Mucosa of rectum (tissue), 2 donors: ENCODE data around the gene CCDC175.

Experiments used
- H3K27ac ChIP-seq, 2 donors: one replicate each; pipeline ENCODE4 v1.7.0; 2013; ENCODE audit warnings: inconsistent platforms in 2 of 2, low read depth in 2 of 2, low read length in 2 of 2
- H3K27me3 ChIP-seq, 2 donors: one replicate each; pipeline ENCODE4 v1.7.0; 2013; ENCODE audit warnings: low read length in 2 of 2; ENCODE audit not compliant: control insufficient read depth in 2 of 2, insufficient read depth in 2 of 2
- H3K36me3 ChIP-seq, 2 donors: one replicate each; pipeline ENCODE4 v1.7.0; 2013; ENCODE audit warnings: low read length in 2 of 2; ENCODE audit not compliant: control insufficient read depth in 2 of 2, insufficient read depth in 2 of 2
- H3K4me1 ChIP-seq, 2 donors: one replicate each; pipeline ENCODE4 v1.7.0; 2013; ENCODE audit warnings: low read length in 2 of 2, mild to moderate bottlenecking in 1 of 2; ENCODE audit not compliant: control insufficient read depth in 2 of 2, insufficient read depth in 2 of 2
- H3K4me3 ChIP-seq, 2 donors: one replicate each; pipeline ENCODE4 v1.7.0; 2013; ENCODE audit warnings: low read length in 2 of 2
- H3K9ac ChIP-seq, 2 donors: one replicate each; pipeline ENCODE4 v1.7.0; 2013; ENCODE audit warnings: low read length in 2 of 2, low read depth in 1 of 2, mild to moderate bottlenecking in 1 of 2
- H3K9me3 ChIP-seq, 2 donors: one replicate each; pipeline ENCODE4 v1.7.0; 2013; ENCODE audit warnings: low read length in 2 of 2; ENCODE audit not compliant: control insufficient read depth in 2 of 2
- donor health status: healthy.
- donor health status: Normal muscosa, but diverticular disease.

The CCDC175 gene

GRCh38 chr14:59484639-59485175 is 91.9 kb downstream of the CCDC175 start:
- peaks cover 25% of the 10 kb centered on the region in 2 donors for H3K4me1 ChIP-seq
- no peaks in the 10 kb centered on the region for H3K27me3 ChIP-seq
- H3K36me3 ChIP-seq, result peaks cover 7 to 8% of the 10 kb centered on the region in 2 donors
- H3K27ac ChIP-seq, result peak overlapping the region; percentile 85 to 89
- H3K9me3 ChIP-seq, result no peaks in the 10 kb centered on the region
- peak overlapping the region; percentile 94 to 98 for H3K4me3 ChIP-seq
- H3K9ac ChIP-seq, result peak overlapping the region; percentile 87 to 91

GRCh38 chr14:59483819-59484638 is 92.6 kb downstream of the CCDC175 start, which contains the start of the genes JKAMP and L3HYPDH:
JKAMP (plus strand) TSS chr14:59484517; CDS start chr14:59484590, 73 bp downstream.
L3HYPDH (minus strand) TSS chr14:59484408; CDS start chr14:59484316, 92 bp downstream.
- Histone ChIP-seq H3K9ac (peak within 1 kb of the TSS; percentile 87 to 91), H3K4me3 (peak within 1 kb of the TSS; percentile 94 to 98), H3K36me3 (peaks cover under 1 to 6% of the 10 kb centered on the region in 2 donors), H3K27ac (peak within 1 kb of the TSS; percentile 85 to 89), H3K27me3 (no peaks in the 10 kb centered on the region), H3K4me1 (peaks cover 25% of the 10 kb centered on the region in 2 donors), H3K9me3 (no peaks in the 10 kb centered on the region)

DNA sequence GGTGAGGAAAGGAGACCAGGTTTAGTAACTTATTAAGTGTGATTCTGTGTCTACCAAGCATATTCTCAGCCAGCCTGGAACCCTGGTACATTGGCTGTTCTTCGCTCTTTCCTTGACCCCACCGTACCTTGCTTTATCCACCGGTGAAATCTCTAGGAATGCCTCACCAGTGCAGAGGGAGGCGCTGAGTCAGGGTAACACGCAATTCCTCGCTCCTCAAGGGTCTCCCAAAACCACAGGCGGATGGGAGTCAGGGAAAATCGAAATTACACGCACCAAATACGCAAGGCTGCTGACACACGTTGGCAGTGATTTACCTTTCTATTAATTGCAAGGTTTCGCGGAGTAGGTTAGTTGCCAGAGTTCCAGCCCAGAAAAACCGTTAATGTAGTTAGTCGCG is 93.2 kb downstream of the CCDC175 start:
- H3K4me1 ChIP-seq, result peaks cover 25% of the 10 kb centered on the region in 2 donors
- H3K4me3 ChIP-seq, result peak overlapping the region; percentile 94 to 98
- no peaks in the 10 kb centered on the region for H3K9me3 ChIP-seq
- H3K27ac ChIP-seq, result peak overlapping the region; percentile 85 to 89
- peaks cover under 1 to 2% of the 10 kb centered on the region in 2 donors for H3K36me3 ChIP-seq
- H3K9ac ChIP-seq, result peak overlapping the region; percentile 87 to 91
- no peaks in the 10 kb centered on the region for H3K27me3 ChIP-seq

DNA sequence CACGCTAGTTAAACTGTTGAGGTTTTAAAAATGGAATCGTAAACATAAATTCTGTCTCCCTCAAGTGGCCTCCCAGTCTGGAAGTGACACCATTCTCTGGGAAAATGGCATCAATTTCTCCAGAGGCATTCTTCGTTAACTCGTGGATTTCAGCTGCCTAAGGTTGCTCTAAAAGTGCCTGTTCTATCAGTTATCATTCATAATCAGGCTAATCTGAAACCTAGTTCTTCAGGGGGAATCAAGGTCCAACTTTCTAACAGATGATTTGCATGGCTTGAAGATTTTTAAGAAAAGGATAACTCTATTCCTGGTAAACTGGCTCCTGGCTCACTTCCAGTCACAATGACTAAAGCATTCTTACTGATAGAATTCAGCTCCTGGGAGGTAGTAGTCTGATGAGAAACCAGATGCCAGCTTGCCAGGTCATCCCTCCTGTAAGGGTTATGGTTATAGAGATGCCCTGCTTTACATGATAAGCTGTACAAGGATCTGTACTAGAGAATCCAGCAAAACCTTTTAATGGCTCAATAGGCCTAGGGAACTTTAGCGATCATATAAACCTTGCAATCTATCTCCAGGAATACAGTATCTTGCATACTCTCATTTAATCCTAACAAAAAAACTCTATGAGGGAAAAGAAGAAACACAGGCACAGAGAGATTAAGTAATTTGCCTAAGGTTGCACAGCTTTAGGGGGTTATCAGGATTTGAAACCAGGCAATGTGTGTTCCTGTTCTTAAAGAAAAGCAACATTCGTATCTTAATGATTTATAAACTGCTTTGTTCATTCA is 93.9 kb downstream of the CCDC175 start:
- Histone ChIP-seq H3K4me1 (peaks cover 25% of the 10 kb centered on the region in 2 donors), H3K9me3 (no peaks in the 10 kb centered on the region), H3K36me3 (peaks cover 2 to 3% of the 10 kb centered on the region in 2 donors), H3K4me3 (peak overlapping the region; percentile 94 to 98), H3K9ac (peak overlapping the region; percentile 87 to 91), H3K27me3 (no peaks in the 10 kb centered on the region), H3K27ac (peak overlapping the region in 1 of 2 donors; percentile 3)

DNA sequence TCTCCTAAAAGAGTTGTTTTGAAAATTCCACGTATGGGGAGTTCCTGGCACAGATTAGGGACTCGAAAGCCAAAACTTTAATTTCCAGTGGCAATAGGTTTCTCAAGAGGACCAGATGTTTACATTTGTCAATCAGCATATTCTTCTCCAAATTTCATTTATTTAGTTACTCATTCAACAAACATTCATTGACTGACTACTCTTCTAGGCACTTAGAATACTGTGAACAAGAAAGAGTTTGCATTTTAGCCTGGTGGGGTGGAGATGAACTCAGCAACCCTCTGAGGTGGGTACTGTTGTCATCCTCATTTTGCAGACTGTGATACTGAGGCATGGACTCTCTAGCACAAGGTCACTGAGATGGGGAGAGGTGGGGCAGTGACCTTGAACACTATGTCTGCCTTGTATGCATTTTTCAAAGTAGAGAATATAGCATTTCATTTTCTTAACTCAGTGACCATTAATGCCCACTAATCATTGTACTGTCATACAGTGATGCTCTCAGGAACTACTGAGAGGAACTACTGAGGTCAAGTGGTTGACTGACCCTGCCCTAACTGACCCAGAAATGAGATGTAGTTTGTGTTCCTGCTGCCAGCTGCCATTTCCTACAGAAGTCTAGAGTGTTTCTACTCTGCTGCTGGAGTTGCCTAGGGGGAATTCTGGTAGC is 94.6 kb downstream of the CCDC175 start:
- H3K27me3 ChIP-seq, result no peaks in the 10 kb centered on the region
- H3K4me3 ChIP-seq, result no peak overlapping the region
- H3K9me3 ChIP-seq, result no peaks in the 10 kb centered on the region
- H3K36me3 ChIP-seq, result peaks cover 0 to 5% of the 10 kb centered on the region in 2 donors
- peaks cover 25% of the 10 kb centered on the region in 2 donors for H3K4me1 ChIP-seq
- H3K9ac ChIP-seq, result no peak overlapping the region
- H3K27ac ChIP-seq, result no peak overlapping the region

GRCh38 chr14:59481407-59481806 is 95.2 kb downstream of the CCDC175 start:
- no peaks in the 10 kb centered on the region for H3K27me3 ChIP-seq
- no peak overlapping the region for H3K27ac ChIP-seq
- H3K9me3 ChIP-seq, result no peaks in the 10 kb centered on the region

GRCh38 chr14:59480166-59480565 is 96.4 kb downstream of the CCDC175 start:
- Histone ChIP-seq H3K4me1 (peaks cover 16 to 19% of the 10 kb centered on the region in 2 donors), H3K9ac (no peak overlapping the region), H3K36me3 (peaks cover 10 to 12% of the 10 kb centered on the region in 2 donors), H3K27me3 (no peaks in the 10 kb centered on the region), H3K9me3 (no peaks in the 10 kb centered on the region), H3K27ac (no peak overlapping the region), H3K4me3 (no peak overlapping the region)

More at GRCh38 chr14:59481407-59481806, 95.2 kb downstream of the CCDC175 start:
- Histone ChIP-seq H3K4me1 (peaks cover 24 to 25% of the 10 kb centered on the region in 2 donors), H3K9ac (no peak overlapping the region), H3K4me3 (no peak overlapping the region), H3K36me3 (peaks cover 3 to 7% of the 10 kb centered on the region in 2 donors)

DNA sequence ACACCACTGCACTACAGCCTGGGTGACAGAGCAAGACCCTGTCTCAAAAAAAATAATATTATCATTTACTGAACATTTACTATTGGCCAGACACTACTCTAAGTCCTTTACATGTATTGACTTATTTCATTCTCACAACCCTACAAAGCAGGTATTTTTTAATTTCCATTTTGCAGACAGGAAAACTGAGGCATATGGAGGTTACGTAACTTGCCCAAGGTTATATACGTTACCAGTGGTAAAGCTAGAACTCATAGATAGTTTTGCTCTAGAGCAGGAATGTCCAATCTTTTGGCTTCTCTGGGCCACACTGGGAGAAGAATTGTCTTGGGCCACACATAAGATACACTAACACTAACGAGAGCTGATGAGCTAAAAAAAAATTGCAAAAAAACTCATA is 98.1 kb downstream of the CCDC175 start:
- no peak overlapping the region for H3K27ac ChIP-seq
- H3K4me1 ChIP-seq, result peaks cover 16 to 17% of the 10 kb centered on the region in 2 donors
- no peaks in the 10 kb centered on the region for H3K9me3 ChIP-seq
- peaks cover 21 to 24% of the 10 kb centered on the region in 2 donors for H3K36me3 ChIP-seq
- no peak overlapping the region for H3K4me3 ChIP-seq
- H3K9ac ChIP-seq, result no peak overlapping the region
- no peaks in the 10 kb centered on the region for H3K27me3 ChIP-seq

- Histone ChIP-seq H3K4me3 (no peak overlapping the region), H3K27me3 (no peaks in the 10 kb centered on the region), H3K27ac (no peak overlapping the region), H3K9ac (no peak overlapping the region), H3K9me3 (no peaks in the 10 kb centered on the region), H3K36me3 (peaks cover 26 to 27% of the 10 kb centered on the region in 2 donors), H3K4me1 (peaks cover 0 to 3% of the 10 kb centered on the region in 2 donors)
Measured at GRCh38 chr14:59475709-59476108, 100.9 kb downstream of the CCDC175 start.
